SH-SY5Y (cell line): ENCODE data around the gene HOXD13.

Experiments
- GATA2 ChIP-seq: IDR thresholded peaks from 2 replicates; pipeline ENCODE4 v1.6.1; 2011; ENCODE audit warnings: mild to moderate bottlenecking, low read depth, low read length
- GATA3 ChIP-seq: IDR thresholded peaks from 2 replicates; pipeline ENCODE4 v1.6.1; 2011; ENCODE audit warnings: low read depth, mild to moderate bottlenecking, low read length, moderate library complexity

GRCh38 chr2:176114120-176114929 lies 21.8 kb downstream of the HOXD13 start:
- TF ChIP-seq GATA2 (no peak), GATA3 (no peak)
